NCI-H446 treated with DMSO at 0.1 percent for 48 hours (cell line): Measurements from ENCODE around the gene GRIA3.
"Not testable (repeated sequence)": the region's sequence is repeated elsewhere in the genome, so short reads cannot be mapped to it uniquely, and the experiment has no call there.

ENCODE experiments used
- DNase-seq: peaks from one replicate; lab custom pipeline; 2025; lab: John Stamatoyannopoulos, UW

GRIA3 gene

DNA sequence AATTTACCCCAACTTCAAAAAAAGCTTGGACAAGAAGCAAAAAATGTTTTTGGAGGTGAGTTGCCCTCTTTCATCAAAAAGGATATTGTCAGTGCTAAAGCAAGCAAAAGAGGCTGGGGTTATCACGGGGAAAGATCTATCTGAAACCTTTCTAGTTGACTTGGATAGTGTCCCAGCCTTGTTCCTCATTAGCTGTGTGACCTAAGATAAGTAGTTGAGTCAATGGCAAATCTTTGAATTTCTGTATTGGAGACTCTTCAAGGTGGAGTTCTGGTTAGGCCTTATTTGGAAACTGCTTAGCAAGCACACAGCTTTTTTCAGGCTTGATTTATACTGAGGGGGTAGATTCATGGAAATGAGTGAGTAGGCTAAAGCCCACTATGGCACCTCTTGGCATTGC lies 271.6 kb downstream of the GRIA3 start:
- no peak for DNase-seq

DNA sequence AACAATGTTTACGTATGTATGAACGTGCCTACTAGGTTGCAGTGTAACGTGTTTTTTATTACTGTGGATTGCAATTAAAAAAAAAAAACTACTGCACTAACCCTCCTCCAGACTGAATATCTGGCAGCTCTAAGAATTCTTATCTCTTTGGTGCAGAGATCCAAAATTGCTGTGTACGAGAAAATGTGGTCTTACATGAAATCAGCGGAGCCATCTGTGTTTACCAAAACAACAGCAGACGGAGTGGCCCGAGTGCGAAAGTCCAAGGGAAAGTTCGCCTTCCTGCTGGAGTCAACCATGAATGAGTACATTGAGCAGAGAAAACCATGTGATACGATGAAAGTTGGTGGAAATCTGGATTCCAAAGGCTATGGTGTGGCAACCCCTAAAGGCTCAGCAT lies 280.6 kb downstream of the GRIA3 start:
- DNase-seq = no peak

DNA sequence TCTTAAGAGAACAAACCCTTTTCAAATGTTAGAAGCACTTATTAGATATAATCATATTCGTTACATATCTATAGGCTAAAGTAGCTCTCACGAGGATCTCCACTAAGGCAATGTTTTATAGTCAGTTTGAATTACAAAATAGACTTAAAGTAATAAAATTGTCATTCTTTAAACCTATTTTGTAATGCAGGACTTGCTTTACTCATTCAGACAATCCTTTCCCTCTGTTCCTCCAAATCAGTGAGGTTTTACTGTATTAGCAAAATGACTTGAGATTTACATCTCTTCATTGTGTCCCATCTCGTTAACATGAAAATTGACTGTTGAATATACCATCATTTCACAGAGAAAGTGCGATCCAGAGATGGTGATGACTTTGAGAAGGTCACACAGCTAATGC lies 284.4 kb downstream of the GRIA3 start:
- no peak for DNase-seq

DNA sequence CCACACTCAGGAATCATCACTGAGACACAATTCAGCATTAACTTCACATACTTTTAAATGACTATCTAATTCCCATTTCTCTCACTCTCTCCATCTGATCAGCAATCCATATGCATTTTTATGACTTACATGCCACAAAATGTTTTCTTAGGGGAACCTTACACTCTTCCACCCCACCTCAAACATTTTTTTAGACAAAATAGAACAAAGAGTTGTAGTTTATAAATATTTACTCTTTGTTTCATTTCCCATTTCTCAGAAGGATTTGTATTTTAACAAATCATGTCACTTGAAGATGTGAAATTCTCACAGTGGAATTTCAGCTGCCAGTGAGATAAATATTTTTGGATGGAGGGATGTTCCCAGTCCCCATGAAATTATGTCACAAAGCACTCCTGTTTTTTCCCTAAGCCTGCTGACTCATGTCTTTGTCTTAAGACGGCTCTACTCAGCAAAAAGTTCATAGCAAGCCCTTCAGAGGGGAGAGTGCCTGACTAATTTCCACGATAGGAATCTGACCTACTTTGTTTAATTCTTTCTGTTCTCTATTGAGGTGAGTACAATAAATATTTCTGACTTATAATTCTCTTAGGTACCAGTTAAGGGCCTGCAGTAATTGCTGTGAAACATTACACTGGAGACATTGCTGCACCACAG lies 291.1 kb downstream of the GRIA3 start:
- no peak for DNase-seq

DNA sequence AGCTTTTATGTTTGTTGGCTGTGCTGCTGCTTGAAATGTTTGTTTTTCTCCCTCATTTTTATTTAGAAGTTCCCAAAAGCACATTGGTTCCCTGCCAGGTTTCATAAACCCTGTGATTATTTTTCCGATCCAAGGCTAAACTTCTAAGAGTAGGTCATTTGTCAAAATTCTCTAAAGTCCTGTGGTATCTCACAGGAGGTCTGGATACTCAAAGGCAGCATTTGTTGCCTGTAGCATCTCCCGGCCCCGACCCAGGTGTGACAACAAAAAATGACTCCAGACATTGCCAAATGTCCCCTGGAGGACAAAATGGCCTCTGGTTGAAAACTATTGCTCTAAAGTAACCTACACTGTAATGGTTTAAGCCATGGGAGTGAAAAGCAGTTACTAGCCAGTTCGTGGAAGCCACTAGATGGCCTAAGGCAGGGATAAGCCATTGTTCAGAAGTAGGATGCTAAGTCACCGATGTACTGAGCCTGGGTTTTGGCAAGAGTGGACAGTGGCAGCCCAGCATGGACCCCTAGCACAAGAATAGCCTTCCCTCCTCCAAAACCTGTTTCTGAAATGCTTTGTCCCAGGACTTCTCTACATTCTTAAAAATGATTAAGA lies 292.6 kb downstream of the GRIA3 start:
- DNase-seq = no peak

DNA sequence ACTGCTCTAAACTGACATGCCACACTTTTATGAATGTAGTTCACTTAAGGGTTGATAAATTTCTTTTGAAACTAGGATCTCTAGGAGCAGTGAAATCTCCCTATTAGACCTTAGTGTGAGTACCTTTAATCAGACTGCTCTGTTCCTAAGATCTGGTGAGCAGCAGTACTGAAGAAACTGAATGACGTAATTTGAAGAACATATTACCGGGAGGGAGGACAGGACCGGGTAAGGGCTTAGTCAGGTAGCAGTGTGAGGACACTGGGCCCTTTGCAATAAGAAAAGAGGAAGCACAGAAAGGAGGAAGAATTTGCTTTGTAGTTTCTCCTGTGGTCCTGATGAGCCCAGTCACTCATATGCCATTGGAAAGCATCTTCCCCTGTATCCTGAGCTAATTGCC lies 293.6 kb downstream of the GRIA3 start:
- no peak for DNase-seq

DNA sequence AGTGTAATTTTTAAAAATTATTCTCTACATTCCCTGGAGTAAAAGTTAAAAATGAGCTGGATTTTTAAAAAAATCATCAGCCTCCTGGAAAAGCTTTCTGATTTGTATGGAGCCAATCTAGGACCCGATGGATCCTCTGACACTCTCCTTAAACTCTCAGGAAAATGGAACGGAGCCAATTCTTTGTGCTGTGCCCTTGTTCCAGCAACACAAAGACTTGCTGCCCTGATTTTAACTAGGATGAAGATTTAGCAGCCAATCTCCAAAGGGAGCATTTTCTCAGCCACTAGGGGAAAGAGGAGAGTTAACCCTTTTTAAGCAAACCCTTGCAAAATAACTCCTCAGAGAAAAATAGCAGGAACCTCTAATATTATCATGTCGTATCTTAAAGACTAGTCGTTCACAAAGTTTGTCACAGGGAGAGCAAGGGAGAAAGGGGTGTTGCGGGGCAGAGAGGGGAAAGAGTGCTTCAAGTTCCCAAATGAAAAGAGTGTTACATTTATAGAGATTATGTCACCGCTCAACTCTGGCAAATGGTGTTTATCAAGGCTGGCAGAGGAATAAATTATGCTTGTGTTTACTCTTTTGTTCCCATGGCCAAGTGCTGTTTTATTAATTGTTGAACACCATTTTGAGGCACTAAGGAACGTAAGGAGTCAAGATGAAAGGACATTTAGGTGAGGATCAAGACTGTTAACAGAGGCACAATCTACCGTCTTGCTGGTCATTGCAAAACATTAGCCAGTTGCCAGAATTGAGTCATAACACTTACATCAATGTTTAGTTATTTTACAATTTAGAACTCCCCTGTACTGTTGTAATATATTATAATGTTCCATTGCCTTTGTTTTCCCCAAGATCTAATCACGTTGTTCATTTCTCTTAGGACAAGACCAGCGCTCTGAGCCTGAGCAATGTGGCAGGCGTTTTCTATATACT lies 298.1 kb downstream of the GRIA3 start:
- no peak for DNase-seq

DNA sequence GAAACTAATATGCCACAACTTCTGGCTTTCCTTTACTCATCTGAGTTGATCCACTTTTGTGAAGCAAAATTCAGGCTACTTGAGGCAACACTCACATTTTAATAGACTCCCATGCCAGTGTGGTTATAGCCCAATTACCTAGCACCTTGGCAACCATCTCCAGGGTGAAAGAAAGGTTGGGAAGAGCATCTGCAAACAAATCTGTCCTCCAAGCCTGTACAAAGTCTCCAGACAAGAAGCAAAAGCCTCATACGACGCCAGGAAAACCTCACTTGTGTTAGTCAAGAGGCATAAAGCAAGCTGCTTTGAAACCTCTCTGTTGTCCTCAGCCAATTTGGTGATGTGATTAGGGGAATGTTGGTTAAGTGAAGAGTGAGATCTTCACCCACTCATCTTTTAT lies 302.2 kb downstream of the GRIA3 start:
- DNase-seq = no peak

DNA sequence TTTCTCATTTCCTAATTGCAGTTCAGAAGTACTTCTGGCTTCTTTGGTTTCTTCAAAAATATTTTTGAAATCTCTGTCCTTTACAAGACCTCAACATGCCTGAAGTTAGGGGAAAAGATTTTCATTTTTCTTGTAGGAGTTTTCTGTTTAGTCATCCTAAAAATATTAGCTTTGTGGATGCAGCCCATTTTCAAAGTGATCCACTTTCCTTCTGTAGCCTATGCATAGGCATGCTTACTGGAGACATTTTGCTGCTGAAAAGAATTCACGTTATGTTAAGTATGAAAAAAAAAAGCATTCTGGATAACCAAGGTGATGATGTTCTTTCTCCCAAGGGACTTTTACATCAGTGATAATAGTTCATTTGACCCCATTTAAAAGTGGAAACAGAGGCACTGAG lies 303.2 kb downstream of the GRIA3 start:
- DNase-seq = no peak

DNA sequence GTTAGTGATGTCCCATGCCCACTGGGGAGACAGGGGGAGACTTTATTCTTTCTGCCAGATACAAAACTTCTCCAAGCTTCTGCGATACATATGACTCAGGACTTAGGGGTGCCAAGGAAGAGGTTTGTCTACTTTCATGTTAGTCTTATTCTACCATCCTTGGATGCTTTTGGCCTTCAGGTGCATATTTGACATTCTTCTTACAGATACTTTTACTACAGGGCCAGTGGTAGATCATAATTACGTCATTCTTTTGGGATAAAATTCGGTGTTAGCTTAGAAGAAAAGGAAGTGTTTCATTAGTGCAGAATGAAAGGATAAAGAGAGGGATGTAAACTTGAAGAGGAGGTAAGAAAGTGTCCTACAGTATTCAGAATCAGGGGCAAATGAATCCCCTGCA lies 303.6 kb downstream of the GRIA3 start:
- DNase-seq = no peak

DNA sequence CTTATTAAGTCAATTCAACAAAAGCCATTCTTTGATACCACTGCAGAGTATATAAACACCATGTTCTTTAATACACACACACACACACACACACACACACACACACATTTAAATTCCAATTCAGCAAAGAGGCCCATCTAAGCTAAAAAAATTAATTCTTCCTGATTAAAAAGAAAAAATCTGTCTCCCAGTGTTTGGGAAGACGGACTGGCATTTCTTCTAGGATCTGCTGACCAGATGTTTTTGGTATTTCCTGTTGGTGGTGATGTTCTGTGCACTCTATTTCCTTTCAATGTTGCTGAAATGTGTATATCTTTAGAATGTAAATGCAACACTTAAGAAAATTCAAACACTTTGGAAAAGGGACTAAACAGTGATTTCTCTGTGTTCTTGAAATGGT lies 304.9 kb downstream of the GRIA3 start:
- no peak for DNase-seq

DNA sequence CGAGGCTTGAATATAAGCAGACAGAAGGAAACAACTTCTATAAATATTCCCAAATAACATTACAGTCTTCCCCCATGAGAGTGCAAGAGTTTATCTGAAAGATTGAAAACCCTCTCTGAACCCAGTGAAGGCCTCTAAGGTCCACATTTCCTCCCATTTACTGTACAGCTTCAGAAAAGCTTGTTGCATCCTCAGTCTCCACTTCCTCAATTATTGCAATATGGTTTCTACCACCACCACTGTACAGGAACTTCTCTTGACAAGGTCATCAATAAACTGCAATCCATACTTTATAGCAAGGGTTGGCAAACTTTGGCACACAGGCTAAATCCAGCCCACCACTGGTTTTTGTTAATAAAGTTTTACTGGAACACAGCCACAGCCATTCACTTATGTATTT lies 309.8 kb downstream of the GRIA3 start:
- no peak for DNase-seq

DNA sequence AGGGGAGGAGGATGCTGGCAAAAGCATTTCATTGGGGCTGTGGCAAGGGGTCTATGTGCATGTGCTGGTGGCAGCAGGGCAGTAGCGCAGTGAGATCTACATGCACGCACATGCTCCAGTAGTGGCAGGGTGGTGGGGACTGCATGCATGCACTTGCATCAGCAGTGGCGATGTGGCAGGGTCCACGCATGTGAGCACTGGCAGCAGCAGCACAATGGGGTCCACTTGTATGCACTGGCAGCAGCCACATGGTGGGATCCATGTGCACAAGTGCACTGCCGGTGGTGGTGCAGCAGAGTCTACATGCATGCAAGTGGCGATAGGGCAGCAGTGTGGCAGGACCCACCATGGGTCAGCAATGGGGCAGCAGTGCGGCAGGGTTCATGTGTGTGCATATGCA lies 315.7 kb downstream of the GRIA3 start:
- DNase-seq = no peak

DNA sequence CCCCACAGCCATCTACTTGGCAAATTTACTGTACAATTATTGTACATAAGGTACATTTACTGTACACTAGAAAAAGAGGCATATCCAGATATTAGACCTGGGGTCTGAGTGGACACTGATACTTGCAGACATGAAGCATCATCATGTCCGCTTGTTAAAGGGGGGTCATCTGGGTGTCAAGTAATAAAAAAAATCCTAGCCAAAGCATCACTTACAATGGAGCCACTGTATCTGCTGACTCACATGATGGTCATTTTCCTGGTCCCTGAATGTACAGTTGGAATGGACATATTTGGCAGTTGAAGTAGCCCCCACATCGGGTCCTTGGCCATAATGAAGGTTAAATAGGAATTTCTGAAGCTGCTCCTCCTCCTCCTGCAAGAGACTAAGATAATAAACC lies 320.0 kb downstream of the GRIA3 start:
- DNase-seq = no peak

DNA sequence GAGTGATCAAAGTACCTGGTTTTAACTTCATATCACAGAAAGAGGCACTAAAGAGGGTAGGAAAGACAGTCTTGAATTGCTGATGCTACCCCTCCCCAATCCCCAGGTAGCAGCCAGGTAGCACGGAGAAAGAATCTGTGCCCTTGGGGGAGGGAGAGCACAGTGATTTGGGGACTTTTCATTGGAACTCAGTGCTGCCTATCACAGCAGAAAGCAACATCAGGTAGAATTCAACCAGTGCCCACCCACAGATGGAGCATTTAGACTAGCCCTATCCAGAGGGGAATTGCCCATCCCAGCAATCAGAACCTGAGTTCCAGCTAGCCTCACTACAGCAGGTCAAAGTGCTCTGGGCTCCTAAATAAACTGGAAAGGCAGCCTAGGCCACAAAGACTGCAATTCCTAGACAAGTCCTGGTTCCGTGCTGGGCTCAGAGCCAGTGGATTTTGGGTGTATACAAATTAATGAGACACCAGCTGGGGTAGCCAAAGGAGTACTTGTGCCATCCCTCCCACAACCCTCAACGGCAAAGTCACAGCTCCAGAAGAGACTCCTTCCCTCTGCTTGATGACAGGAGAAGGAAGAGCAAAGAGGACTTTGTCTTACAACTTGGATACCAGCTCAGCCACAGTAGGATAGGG lies 320.7 kb downstream of the GRIA3 start:
- no peak for DNase-seq

DNA sequence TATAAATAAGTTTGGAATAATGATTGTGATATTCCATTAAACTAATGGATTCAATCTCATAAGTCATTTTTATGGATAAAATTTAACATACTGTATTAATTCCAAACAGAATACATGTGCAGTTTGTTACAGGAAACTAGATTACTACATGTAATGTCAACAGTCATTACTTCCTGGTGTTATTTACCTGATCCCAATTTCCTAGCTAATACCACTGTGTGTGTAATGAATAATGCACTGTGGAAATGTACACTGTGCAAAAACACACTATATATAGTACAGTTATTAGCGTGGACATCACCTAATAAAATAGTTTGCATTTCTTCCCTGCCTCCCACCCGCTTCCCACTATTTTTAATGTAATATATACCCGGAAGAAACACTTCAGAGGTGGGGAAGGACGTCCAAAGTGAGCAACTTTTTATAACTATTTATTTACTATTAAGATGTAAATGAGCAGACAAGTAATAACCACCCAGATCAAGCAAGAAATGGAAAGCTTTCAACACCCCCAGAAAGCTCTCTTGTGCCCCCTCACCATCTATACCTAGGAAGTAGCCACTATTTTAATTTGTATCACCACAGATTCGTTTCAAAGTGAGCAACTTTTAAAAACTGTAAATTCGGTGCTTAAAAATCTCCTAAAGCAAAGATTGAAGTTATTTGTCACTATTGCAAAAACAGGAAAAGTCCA lies 329.7 kb downstream of the GRIA3 start:
- DNase-seq = no peak

DNA sequence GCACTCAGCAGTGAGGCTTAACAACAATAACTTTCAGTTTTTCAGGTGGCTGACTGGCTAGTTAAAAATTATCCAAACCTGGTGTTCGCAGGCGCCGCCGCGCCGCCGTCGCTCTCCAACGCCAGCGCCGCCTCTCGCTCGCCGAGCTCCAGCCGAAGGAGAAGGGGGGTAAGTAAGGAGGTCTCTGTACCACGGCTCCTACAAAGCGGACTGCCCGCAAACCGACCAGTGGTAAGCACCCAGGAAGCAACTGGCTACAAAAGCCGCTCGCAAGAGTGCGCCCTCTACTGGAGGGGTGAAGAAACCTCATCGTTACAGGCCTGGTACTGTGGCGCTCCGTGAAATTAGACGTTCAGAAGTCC lies 330.2 kb downstream of the GRIA3 start:
- not testable (repeated sequence) for DNase-seq

DNA sequence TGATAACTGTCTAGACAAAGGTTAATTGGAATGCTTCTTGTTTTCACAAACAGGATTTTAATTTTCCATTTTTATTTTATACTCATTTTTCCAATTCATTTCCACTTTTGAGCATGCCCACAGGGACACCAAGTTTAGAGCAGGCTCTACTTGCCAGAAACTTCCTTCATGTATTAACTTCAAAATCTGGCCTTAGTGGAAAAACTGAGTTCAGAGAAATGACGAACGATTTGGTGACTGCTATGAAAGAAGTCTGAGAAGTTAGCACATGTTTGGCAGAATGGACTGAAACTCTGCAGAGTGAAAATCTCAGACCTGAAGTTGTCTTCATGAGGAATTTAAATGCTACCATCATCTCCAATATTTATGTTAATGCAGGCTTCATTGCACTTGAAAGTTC lies 334.7 kb downstream of the GRIA3 start:
- no peak for DNase-seq

DNA sequence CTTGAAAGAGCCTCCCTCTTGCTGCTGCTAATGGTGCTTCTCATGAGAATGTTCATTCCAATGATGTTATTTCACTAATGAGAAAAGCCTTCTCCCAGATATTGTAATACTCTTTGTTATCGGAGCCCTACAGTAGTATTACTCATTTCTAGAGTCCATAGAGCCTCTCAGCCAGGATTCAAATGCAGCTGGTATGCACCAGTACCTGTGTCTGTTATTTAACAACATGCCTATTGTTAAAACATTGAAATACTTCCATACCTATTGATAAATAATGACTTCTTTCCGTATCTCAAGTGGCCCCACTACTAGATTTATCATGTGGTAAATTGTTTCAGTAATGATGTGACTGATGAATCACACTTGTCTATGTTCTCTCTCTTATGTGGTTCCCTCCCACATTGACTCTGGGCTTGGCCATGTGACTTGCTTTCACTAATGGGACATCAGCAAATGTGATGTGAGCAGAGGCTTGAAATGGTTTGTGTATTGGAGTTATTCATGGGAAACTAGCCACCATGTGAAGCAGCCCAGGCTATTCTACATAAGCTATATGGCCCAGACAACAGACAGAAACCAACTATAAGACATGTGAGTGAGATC lies 341.1 kb downstream of the GRIA3 start:
- DNase-seq = no peak

DNA sequence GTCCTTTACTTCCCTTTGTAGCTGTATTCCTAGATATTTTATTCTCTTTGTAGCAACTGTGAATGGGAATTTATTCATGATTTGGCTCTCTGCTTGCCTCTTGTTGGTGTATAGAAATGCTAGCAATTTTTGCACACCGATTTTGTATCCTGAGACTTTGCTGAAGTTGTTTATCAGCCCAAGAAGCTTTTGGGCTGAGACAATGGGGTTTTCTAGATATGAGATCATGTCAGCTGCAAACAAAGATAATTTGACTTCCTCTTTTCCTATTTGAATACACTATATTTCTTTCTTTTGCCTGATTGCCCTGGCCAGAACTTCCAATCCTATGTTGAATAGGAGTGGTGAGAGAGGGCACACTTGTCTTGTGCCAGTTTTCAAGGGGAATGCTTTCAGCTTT lies 346.6 kb downstream of the GRIA3 start:
- not testable (repeated sequence) for DNase-seq
